OCI-LY3 (cell line): ENCODE measurements around the gene TBXT.

ENCODE experiments used
- EZH2phosphoT487 ChIP-seq: fragments of 200-600 bp; shearing (Covaris generic); IDR thresholded peaks from 2 replicates; pipeline ENCODE4 v1.6.1; 2018; ENCODE audit warnings: antibody characterized with exemption, mixed run types, low read depth
- TF ChIP-seq, protein P1 (sequence below): fragments of 200-600, 300-600 bp; sonication (generic); IDR thresholded peaks from 2 replicates; pipeline ENCODE4 v1.5.1; 2014; ENCODE audit warnings: antibody characterized with exemption, low read length, low read depth

- TF ChIP-seq, protein P1, sequence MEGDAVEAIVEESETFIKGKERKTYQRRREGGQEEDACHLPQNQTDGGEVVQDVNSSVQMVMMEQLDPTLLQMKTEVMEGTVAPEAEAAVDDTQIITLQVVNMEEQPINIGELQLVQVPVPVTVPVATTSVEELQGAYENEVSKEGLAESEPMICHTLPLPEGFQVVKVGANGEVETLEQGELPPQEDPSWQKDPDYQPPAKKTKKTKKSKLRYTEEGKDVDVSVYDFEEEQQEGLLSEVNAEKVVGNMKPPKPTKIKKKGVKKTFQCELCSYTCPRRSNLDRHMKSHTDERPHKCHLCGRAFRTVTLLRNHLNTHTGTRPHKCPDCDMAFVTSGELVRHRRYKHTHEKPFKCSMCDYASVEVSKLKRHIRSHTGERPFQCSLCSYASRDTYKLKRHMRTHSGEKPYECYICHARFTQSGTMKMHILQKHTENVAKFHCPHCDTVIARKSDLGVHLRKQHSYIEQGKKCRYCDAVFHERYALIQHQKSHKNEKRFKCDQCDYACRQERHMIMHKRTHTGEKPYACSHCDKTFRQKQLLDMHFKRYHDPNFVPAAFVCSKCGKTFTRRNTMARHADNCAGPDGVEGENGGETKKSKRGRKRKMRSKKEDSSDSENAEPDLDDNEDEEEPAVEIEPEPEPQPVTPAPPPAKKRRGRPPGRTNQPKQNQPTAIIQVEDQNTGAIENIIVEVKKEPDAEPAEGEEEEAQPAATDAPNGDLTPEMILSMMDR, result no peak
- no peak for TF ChIP-seq EZH2phosphoT487
These were observed 1.1 kb downstream of the TBXT start for GRCh38 chr6:166166314-166167257.
